NCI-H446 treated with DMSO at 0.1 percent for 48 hours (cell line): ENCODE results near the gene SRP68.
"Not testable (repeated sequence)": the region's sequence is repeated elsewhere in the genome, so short reads cannot be mapped to it uniquely, and the experiment has no call there.

Source experiments
- DNase-seq: peaks from one replicate; lab custom pipeline; 2025; lab: John Stamatoyannopoulos, UW

SRP68 gene

GRCh38 chr17:76089680-76090516 is 17.6 kb upstream of the SRP68 start:
- no peak for DNase-seq

- DNase-seq = no peak
These were observed 16.7 kb upstream of the SRP68 start for GRCh38 chr17:76088868-76089576.

DNA sequence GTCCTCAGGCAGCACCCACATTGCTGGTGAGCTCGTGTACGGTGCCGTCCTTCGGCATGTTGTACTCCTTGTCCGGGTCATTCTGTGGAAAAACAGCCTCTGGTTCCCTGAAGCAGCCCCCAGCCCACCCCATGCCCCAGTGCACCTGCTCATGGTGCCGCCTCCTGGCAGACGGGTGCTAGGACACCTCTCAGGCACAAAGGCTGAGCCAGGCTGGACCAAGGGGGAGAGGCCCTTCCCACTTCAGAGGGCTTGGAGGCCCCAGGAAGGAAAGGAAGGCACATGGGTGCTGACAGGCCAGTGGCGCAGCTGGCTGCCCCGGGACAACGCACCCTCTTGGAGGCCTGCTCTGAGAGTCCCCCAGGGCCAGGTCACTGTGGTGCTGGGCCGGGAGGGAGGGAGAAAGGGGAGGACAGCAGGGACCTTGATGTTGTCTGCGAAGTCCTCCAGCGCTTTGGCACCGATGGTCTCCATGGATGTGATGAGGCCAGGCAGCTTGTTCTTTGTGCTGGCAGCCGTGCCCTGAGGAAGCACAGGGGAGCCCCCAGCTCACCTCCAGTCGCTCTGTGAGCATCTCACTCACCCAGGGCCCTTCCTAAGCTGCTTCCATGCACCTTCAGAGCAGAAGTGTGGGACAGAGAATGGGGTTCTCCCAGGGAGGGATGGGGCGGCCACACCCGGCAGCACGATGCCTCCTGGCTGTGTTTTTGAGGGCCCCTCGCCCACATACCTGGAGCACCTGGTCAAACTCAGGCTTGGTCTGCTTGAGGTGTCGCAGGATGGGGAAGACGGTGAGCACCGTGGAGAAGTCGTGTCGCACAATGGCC is 15.9 kb upstream of the SRP68 start:
- DNase-seq = no peak

- DNase-seq = no peak
These were observed 15.2 kb upstream of the SRP68 start for GRCh38 chr17:76087531-76087930.

GRCh38 chr17:76086384-76086783 is 14.1 kb upstream of the SRP68 start:
- no peak for DNase-seq

DNA sequence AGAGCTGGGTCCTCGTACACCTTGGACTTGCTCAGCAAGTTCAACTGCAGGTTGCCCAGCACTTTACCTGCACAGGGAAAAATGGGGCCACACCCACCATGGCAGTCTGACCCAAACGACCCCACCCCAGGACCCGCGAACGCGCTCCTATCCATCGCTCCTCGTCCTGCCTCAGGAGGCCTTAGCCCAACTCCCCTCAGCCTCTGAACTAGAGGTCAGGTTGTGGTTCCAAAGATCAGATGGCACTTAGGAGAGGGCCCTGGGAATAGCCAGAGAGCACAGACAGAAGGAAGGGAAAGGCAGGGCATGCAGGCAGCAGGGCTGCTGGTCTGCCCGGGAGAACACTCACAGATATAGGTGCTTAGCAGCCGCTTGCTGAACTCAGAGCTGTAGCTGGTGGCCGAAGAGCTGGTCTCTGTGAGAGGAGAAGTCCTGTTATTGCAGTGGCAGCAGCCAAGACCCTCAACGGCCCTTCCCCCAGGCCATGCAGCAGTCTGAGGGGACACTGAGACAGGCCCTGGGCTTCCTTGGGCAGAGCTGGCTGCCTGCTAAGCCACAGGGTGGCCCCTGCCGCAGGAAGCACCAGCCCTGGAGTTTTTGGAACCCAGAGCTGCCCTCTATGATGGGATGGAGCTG is 13.5 kb upstream of the SRP68 start:
- no peak for DNase-seq

DNA sequence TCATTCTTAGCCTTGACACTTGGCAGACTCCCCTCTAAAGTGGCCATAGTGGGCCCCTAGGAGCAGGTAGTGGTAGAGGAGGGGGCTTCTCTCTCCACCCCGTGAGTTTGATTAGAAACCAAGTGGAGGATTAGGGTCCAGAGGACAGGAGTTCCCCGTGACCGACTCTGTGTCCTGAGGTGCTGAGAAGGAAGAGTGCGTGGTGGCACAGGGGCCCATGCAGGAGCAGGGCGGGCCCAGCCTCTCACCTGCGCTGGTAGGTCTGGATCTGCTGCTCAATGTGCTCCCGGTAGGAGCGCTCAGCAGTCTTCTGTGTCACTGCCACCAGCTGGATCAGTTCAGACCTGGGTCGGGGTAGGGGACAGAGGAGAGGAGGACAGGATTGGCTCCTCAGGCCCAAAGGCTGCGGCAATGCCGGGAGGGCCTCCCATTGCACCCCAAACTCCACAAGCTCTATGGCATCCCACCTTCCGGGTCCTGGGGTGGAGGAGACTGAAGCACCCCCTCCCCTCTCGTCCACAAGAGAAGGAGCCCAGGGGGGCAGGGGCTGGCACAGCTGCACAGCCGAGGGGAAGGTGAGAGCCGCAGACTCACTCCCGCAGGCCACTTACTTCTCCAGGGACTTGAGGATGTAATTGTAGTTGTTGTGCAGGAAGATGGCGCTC is 12.9 kb upstream of the SRP68 start:
- no peak for DNase-seq

DNA sequence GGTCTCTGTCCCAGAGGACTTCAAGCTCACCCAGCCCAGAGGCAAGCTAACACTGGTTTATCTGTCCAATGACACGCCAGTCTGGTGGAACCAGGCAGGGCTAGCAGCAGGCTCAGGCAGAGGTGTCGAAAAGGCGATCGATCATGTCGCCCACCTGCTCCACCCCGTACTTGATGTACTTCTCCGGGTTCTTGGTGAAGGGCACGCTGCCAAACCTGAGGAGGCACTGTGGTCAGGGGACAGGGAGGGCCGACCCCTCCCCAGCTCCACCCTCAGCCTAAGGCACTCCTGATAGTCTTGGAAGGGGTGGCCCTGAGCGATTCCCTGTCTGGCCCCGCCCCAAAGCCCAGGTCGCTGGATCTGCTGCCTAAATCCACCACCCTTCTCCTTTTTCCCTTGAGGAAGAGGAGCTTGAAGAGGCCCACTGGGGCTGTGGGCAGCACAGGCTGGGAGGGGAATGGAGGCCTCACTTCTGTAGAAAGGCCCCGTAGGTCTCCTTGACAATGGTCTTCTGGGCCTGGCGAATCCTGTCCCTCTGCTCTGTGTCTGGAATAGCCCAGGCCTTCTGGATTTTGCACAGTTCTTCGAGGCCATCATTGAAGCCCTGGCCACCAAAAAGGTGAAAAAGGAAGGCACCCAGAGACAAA is 11.3 kb upstream of the SRP68 start:
- DNase-seq = no peak

- no peak for DNase-seq
These were observed 10.3 kb upstream of the SRP68 start for GRCh38 chr17:76082326-76083251.

DNA sequence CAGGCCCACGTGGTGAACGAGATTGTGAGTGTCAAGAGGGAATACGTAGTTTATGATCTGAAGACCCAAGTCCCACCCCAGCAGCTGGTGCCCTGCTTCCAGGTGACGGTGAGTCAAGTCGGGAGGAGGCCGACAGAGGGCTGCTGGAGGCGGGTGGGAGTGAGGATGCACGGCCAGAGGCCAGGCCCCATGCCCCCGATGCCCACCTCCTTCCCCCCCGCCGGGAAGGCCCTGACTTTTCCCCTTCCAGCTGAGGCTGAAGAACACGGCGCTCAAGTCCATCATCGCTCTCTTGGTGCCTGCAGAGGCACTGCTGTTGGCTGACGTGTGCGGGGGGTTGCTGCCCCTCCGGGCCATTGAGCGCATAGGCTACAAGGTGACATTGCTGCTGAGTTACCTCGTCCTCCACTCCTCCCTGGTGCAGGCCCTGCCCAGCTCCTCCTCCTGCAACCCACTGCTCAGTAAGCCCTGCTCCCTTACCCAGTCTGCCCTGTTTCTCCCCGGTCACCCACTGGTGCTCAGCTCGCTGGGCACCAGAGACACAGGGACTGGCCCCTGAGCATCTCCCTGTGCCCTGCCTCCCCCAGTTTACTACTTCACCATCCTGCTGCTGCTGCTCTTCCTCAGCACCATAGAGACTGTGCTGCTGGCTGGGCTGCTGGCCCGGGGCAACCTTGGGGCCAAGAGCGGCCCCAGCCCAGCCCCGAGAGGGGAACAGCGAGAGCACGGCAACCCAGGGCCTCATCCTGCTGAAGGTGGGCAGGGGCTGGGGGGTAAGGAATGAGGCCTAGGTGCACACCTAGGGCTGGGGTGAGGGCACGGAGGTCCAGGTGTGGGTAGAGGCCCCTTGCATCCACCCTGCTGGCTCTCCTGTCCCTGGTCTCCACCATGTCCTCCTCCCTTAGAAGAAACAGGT is 9.2 kb upstream of the SRP68 start:
- no peak for DNase-seq

DNA sequence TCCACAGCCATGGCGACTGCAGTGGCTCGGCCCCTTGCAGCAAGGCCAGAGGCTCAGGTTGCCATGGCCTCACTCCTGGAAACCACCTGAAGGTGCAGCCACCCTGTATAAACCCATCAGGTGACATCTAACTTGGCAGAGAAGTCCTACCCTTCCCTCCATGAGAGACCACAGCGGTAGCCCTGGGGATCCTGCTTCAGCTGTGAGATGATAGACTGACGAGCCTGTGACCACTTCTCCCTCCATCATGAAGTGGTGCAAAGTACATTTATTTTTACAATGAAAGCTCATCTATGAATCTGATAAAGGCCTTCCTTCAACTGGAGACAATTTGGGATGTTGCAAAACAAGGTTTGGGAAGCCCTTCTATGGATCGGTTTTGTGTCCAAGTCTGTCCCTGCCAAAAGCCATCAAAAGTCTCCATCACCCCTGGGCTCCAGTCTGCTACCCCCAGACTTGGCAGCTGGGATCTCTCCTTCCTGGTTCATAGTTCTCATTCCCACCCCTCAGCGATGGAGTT is 8.5 kb upstream of the SRP68 start:
- DNase-seq = no peak

- no peak for DNase-seq
These were observed 7.8 kb upstream of the SRP68 start for GRCh38 chr17:76079956-76080767.

GRCh38 chr17:76079535-76079955 is 7.2 kb upstream of the SRP68 start:
- DNase-seq = no peak

- DNase-seq = no peak
These were observed 6.7 kb upstream of the SRP68 start, which contains the start of gene ZACN for GRCh38 chr17:76078860-76079534. Gene ZACN, plus strand, starts transcription at chr17:76079182. Its CDS starts 83 bp downstream, at chr17:76079265.

- not testable (repeated sequence) for DNase-seq
These were observed 6.1 kb upstream of the SRP68 start for GRCh38 chr17:76078370-76078769.

DNA sequence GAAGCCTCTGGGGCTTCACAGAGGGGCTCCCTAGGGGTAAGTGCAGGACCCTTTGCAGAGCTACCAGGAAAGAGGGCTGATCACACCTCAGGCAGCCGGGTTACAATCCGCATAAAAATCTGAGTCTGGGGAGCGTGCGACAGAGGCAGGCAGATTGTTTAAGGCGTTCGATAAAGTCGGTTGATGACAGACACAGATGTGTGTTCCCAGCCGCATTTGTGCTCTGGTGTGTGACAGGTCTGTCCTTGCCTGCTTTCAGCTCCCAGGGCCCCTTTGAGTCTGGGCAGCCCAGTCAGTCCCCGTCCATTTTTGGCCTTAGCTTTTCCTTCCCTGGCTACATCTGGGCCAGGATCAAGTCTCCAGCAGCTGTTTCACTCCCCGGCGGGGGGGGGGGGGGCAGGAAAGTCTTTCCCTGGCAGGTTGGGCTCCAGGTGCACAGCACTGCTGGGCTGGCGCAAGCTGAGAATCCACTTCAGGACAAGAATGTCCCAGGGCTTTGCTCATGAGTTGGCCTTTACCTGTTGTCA is 5.3 kb upstream of the SRP68 start:
- DNase-seq = no peak
